ENCODE data around the gene SPSB1.

DNA sequence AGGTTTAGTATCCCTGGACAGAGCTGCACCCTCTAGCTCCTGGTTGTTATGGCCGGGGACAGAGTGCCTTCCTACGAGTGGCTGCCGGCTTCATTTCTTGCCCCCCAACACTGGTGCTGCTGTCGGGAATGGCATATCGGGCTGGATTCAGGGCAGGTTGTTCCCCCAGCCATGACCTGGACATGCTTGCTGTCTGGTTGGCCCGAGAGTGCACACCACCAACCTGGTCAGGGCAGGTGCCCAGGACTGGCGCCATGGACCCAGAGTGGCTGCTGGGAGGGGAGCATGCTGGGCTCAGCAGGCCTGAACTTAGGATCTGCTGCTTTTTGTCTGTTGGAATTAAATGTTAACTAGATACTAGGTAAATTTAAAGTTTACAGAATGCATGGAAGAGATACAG, 36.4 kb upstream of the SPSB1 start:
- TF ChIP-seq ISL1 (CRISPR knock-in tag; IDR thresholded peaks at IDR 0.05) = no peak
- TF ChIP-seq ZFP30 (CRISPR knock-in tag; IDR thresholded peaks at IDR 0.05) = no peak
- TF ChIP-seq RARB (CRISPR knock-in tag; IDR thresholded peaks at IDR 0.05) = no peak
- TF ChIP-seq, protein P1, sequence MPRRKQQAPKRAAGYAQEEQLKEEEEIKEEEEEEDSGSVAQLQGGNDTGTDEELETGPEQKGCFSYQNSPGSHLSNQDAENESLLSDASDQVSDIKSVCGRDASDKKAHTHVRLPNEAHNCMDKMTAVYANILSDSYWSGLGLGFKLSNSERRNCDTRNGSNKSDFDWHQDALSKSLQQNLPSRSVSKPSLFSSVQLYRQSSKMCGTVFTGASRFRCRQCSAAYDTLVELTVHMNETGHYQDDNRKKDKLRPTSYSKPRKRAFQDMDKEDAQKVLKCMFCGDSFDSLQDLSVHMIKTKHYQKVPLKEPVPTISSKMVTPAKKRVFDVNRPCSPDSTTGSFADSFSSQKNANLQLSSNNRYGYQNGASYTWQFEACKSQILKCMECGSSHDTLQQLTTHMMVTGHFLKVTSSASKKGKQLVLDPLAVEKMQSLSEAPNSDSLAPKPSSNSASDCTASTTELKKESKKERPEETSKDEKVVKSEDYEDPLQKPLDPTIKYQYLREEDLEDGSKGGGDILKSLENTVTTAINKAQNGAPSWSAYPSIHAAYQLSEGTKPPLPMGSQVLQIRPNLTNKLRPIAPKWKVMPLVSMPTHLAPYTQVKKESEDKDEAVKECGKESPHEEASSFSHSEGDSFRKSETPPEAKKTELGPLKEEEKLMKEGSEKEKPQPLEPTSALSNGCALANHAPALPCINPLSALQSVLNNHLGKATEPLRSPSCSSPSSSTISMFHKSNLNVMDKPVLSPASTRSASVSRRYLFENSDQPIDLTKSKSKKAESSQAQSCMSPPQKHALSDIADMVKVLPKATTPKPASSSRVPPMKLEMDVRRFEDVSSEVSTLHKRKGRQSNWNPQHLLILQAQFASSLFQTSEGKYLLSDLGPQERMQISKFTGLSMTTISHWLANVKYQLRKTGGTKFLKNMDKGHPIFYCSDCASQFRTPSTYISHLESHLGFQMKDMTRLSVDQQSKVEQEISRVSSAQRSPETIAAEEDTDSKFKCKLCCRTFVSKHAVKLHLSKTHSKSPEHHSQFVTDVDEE (CRISPR knock-in tag; IDR thresholded peaks at IDR 0.05) = no peak
- no peak for TF ChIP-seq BACH2 (CRISPR knock-in tag; IDR thresholded peaks at IDR 0.05; ENCODE audit: borderline replicate concordance)
- TF ChIP-seq ARNTL (CRISPR knock-in tag; IDR thresholded peaks at IDR 0.05; ENCODE audit: borderline replicate concordance, low read depth) = no peak
- TF ChIP-seq, protein P2, sequence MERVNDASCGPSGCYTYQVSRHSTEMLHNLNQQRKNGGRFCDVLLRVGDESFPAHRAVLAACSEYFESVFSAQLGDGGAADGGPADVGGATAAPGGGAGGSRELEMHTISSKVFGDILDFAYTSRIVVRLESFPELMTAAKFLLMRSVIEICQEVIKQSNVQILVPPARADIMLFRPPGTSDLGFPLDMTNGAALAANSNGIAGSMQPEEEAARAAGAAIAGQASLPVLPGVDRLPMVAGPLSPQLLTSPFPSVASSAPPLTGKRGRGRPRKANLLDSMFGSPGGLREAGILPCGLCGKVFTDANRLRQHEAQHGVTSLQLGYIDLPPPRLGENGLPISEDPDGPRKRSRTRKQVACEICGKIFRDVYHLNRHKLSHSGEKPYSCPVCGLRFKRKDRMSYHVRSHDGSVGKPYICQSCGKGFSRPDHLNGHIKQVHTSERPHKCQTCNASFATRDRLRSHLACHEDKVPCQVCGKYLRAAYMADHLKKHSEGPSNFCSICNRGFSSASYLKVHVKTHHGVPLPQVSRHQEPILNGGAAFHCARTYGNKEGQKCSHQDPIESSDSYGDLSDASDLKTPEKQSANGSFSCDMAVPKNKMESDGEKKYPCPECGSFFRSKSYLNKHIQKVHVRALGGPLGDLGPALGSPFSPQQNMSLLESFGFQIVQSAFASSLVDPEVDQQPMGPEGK (CRISPR knock-in tag; IDR thresholded peaks at IDR 0.05; ENCODE audit: borderline replicate concordance) = no peak
- TF ChIP-seq TCF4 (CRISPR knock-in tag; IDR thresholded peaks at IDR 0.05; ENCODE audit: borderline replicate concordance) = no peak
